ENCODE results near the gene TMIE.

The TMIE gene

DNA sequence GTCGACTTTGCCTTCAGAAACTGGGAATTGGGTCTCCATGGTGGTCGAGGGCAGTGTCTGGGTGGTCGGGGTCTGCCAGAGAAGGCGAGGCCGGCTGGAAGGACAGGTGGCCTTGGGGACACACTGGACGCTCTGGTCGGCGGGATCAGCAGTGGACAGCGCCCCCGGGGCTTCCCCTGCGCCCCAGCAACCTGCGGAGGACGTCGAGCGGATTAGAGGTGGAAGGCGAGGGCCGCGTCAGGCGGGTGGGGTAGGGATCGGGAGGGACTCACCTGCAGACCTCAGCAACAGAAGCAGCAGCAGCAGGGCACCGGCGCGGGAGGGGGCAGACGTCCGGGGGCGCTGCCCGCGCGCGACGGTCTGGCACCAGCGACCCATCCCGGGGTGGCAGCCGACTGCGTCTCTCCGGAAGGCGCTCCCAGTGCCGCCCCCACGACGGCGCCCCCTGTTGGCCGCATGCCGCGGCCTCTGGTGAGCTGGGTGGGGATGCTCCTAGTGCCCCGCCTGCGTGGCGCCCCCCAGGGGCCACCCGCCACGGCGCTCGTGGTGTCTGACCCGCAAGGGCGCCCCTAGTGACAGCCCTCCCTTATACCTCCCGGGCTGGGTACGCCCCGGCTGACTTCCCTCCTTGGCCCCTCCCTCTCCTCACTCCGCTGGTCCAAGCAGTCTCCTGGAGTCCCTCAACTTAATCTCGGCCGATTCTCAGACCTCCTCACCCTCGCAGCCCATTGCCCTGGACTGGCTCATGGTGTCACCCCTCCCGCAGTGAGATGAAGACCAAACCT lies 16.4 kb downstream of the TMIE start, which contains the start of gene PRSS50:
PRSS50 (minus strand) TSS at position 423 of the 785 bp plus-strand sequence; CDS start at position 378, 45 bp downstream.
- TF ChIP-seq, protein P1, sequence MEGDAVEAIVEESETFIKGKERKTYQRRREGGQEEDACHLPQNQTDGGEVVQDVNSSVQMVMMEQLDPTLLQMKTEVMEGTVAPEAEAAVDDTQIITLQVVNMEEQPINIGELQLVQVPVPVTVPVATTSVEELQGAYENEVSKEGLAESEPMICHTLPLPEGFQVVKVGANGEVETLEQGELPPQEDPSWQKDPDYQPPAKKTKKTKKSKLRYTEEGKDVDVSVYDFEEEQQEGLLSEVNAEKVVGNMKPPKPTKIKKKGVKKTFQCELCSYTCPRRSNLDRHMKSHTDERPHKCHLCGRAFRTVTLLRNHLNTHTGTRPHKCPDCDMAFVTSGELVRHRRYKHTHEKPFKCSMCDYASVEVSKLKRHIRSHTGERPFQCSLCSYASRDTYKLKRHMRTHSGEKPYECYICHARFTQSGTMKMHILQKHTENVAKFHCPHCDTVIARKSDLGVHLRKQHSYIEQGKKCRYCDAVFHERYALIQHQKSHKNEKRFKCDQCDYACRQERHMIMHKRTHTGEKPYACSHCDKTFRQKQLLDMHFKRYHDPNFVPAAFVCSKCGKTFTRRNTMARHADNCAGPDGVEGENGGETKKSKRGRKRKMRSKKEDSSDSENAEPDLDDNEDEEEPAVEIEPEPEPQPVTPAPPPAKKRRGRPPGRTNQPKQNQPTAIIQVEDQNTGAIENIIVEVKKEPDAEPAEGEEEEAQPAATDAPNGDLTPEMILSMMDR (IDR thresholded peaks at IDR 0.05), result peak; percentile 53

DNA sequence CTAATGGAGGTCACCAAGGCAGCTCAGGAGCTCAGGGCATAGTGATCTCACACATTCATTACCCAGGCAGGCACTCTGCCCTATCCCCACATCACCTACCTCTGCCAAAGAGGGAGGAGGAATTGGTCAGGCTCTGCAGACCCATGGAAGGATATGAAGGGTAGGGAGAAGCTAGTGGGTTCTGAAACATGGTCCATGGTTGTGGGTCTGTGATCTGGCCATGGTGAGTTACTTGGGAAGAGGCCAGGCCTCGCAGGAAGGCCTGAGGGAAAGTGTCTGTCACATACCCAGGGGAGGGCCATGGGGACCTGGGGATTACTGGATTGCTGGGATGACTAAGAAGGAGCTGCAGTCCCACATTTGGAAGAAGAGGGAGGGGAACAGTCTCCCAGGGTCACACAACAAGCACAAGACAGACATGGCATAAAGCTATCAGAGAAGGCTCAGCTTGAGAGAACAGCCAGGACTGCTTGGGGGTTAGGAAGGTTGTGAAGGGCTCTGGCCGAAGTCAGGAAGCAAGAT lies 17.9 kb downstream of the TMIE start:
- TF ChIP-seq, protein P1 (IDR thresholded peaks at IDR 0.05), result no peak

DNA sequence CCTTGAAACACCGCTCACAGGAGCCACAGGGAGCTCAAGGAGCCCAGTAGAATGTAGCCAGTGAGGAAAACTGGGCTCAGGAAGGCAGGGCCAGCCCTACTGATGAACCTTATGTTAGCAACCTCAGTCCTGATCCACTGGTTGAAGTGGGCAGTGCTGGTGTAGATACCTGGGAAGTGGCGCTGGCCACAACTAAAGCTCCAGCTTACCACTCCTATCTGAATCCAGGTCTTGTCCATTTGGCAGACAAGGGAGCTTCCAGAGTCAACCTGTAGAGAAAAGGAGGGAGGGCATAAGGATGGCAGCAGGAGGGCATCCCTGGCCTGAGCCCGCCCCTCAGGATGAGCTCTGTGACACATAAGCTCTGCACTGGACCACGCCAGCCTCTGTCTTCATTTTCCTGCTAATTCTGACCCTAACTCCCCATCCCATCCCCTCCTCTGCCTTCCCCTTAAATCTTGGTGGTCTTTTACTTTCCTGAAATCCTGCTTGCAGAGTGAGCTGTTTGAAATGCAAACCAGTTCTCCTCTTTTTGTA lies 18.6 kb downstream of the TMIE start:
- TF ChIP-seq, protein P1 (IDR thresholded peaks at IDR 0.05), result no peak

- TF ChIP-seq, protein P1 (IDR thresholded peaks at IDR 0.05), result no peak
Measured at GRCh38 chr3:46721009-46721408, 19.8 kb downstream of the TMIE start.

- TF ChIP-seq, protein P1 (IDR thresholded peaks at IDR 0.05), result no peak
Measured at GRCh38 chr3:46722443-46722842, 21.3 kb downstream of the TMIE start.

GRCh38 chr3:46724424-46724823 lies 23.2 kb downstream of the TMIE start:
- TF ChIP-seq, protein P1 (IDR thresholded peaks at IDR 0.05), result no peak

- TF ChIP-seq, protein P1 (IDR thresholded peaks at IDR 0.05), result no peak
Measured at GRCh38 chr3:46725621-46726314, 24.6 kb downstream of the TMIE start.
